HG02885 (cell line): ENCODE data around the gene NUMBL.

Source experiments
- ATAC-seq: cut with Tn5 transposase; IDR thresholded peaks from one replicate; pipeline ENCODE4 v1.9.1; 2021; ENCODE audit warnings: mild to moderate bottlenecking; ENCODE audit not compliant: unreplicated experiment, poor library complexity

The NUMBL gene

GRCh38 chr19:40691421-40692211 is 1.2 kb upstream of the NUMBL start:
- ATAC-seq: no peak

- peak; percentile 61 for ATAC-seq
Observed at GRCh38 chr19:40690693-40691420, 406 bp upstream of the NUMBL start.

GRCh38 chr19:40689339-40690049 is 957 bp downstream of the NUMBL start:
- no peak for ATAC-seq

- ATAC-seq: no peak
Observed at GRCh38 chr19:40688987-40689338, 1.5 kb downstream of the NUMBL start.

GRCh38 chr19:40688309-40688708 is 2.1 kb downstream of the NUMBL start:
- no peak for ATAC-seq

GRCh38 chr19:40687525-40688016 is 2.9 kb downstream of the NUMBL start:
- ATAC-seq: no peak

GRCh38 chr19:40686882-40687524 is 3.4 kb downstream of the NUMBL start:
- no peak for ATAC-seq

- ATAC-seq: no peak
Observed at GRCh38 chr19:40685563-40685962, 4.9 kb downstream of the NUMBL start.

GRCh38 chr19:40685016-40685526 is 5.4 kb downstream of the NUMBL start:
- ATAC-seq: no peak

- no peak for ATAC-seq
Observed at GRCh38 chr19:40684280-40684679, 6.2 kb downstream of the NUMBL start.

- ATAC-seq: no peak
Observed at GRCh38 chr19:40683437-40683836, 7.0 kb downstream of the NUMBL start.

GRCh38 chr19:40682431-40682964 is 8.0 kb downstream of the NUMBL start:
- ATAC-seq: no peak

GRCh38 chr19:40681039-40681438 is 9.4 kb downstream of the NUMBL start:
- no peak for ATAC-seq

- no peak for ATAC-seq
Observed at GRCh38 chr19:40677156-40677555, 13.3 kb downstream of the NUMBL start.

GRCh38 chr19:40674291-40674690 is 16.2 kb downstream of the NUMBL start:
- ATAC-seq: no peak

GRCh38 chr19:40673397-40673796 is 17.1 kb downstream of the NUMBL start:
- no peak for ATAC-seq

GRCh38 chr19:40672573-40673299 is 17.7 kb downstream of the NUMBL start:
- no peak for ATAC-seq

- ATAC-seq: no peak
Observed at GRCh38 chr19:40672038-40672437, 18.4 kb downstream of the NUMBL start.

GRCh38 chr19:40671404-40671803 is 19.0 kb downstream of the NUMBL start:
- no peak for ATAC-seq
